Parathyroid adenoma (tissue), 2 donors: ENCODE results near the gene TMEM238L.

Source experiments
- H2AFZ ChIP-seq: fragments of 300-600 bp; sonication (generic); one replicate; pipeline ENCODE4 v1.7.0; 2017; ENCODE audit warnings: antibody characterized with exemption, mild to moderate bottlenecking
- H3K27ac ChIP-seq: fragments of 300-600 bp; sonication (generic); one replicate; pipeline ENCODE4 v1.7.0; 2017
- H3K27me3 ChIP-seq: fragments of 300-600 bp; sonication (generic); one replicate; pipeline ENCODE4 v1.7.0; 2017; ENCODE audit warnings: low read length; ENCODE audit not compliant: control insufficient read depth, insufficient read depth
- H3K36me3 ChIP-seq: fragments of 300-600 bp; sonication (generic); one replicate; pipeline ENCODE4 v1.7.0; 2017; ENCODE audit warnings: low read length; ENCODE audit not compliant: control insufficient read depth, insufficient read depth
- H3K4me1 ChIP-seq: fragments of 300-600 bp; sonication (generic); one replicate; pipeline ENCODE4 v1.7.0; 2017; ENCODE audit warnings: control low read depth
- H3K4me2 ChIP-seq: fragments of 300-600 bp; sonication (generic); one replicate; pipeline ENCODE4 v1.7.0; 2017; ENCODE audit warnings: low read length
- H3K4me3 ChIP-seq: fragments of 300-600 bp; sonication (generic); one replicate; pipeline ENCODE4 v1.7.0; 2017; ENCODE audit warnings: low read depth, low read length
- H3K79me2 ChIP-seq: fragments of 300-600 bp; sonication (generic); one replicate; pipeline ENCODE4 v1.7.0; 2017; ENCODE audit warnings: control low read depth
- H3K9ac ChIP-seq: fragments of 300-600 bp; sonication (generic); one replicate; pipeline ENCODE4 v1.7.0; 2017; ENCODE audit warnings: mild to moderate bottlenecking
- H3K9me3 ChIP-seq: fragments of 300-600 bp; sonication (generic); one replicate; pipeline ENCODE4 v1.7.0; 2017; ENCODE audit warnings: low read length; ENCODE audit not compliant: control insufficient read depth
- CTCF ChIP-seq: fragments of 300-600 bp; sonication (generic); IDR thresholded peaks from one replicate; pipeline ENCODE4 v1.7.0; 2017; ENCODE audit warnings: antibody characterized with exemption, mild to moderate bottlenecking
- donor health status: primary hyperparathyroidism.

Gene TMEM238L

DNA sequence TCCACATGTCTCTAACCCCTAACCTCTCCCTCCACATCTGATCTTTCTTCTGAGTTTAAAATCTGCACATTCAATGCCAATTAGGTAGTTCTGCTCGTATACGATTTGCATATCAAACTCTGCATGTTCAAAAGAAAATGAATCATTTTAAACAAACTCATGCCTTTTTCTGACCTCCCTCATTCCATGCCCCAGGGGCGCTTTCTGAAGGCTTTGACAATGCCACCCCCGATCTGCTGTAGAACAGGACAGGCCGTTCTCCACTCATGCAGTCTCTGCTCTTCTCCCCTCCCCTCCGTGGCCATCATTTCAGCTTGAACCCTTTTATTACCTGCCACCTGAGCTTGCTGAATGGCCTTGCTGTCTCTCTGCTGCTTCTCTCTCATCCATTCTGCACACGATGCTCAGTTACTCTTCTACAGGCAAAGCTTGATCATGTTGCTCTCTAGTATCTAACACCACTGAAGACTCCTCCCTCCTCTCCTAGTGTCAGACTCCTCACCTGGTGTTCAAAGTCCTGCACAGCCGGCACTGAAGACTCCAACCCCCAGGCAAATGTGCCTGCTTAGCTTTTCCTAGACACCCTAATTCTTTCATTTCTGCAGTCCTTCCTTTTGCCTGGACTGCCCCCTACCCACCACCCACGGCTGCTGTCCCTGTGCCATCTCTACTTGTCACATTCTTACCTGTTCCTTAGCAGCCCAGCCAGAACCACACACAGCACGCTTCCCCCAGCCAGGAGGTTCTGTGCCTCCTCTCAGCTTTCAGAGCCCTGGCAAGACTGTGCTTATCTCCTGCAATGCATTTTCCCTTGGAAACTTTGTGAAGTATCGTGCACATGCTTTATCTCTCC, 6.2 kb downstream of the TMEM238L start:
- peak overlapping the region; percentile 27 for H2AFZ ChIP-seq
- H3K27ac ChIP-seq = no peak overlapping the region
- no peak overlapping the region for H3K4me3 ChIP-seq
- no peak for TF ChIP-seq CTCF
- H3K36me3 ChIP-seq = no peaks in the 10 kb centered on the region
- no peak overlapping the region for H3K4me2 ChIP-seq
- H3K27me3 ChIP-seq = no peaks in the 10 kb centered on the region
- no peaks in the 10 kb centered on the region for H3K79me2 ChIP-seq
- H3K4me1 ChIP-seq = peaks cover 7% of the 10 kb centered on the region
- H3K9ac ChIP-seq = no peak overlapping the region
- no peaks in the 10 kb centered on the region for H3K9me3 ChIP-seq

GRCh38 chr17:10793816-10794215, 10.1 kb downstream of the TMEM238L start:
- H3K79me2 ChIP-seq = no peaks in the 10 kb centered on the region
- H3K9ac ChIP-seq = no peak overlapping the region
- H2AFZ ChIP-seq = no peak overlapping the region
- peaks cover 7% of the 10 kb centered on the region for H3K4me1 ChIP-seq
- no peak overlapping the region for H3K27ac ChIP-seq
- TF ChIP-seq CTCF = no peak
- H3K27me3 ChIP-seq = no peaks in the 10 kb centered on the region
- H3K36me3 ChIP-seq = no peaks in the 10 kb centered on the region
- H3K4me3 ChIP-seq = no peak overlapping the region
- H3K4me2 ChIP-seq = no peak overlapping the region
- H3K9me3 ChIP-seq = no peaks in the 10 kb centered on the region

GRCh38 chr17:10793256-10793655, 10.6 kb downstream of the TMEM238L start:
- TF ChIP-seq CTCF = no peak
- Histone ChIP-seq H3K4me1 (peaks cover 4% of the 10 kb centered on the region), H3K4me3 (no peak overlapping the region), H3K9ac (no peak overlapping the region), H3K9me3 (no peaks in the 10 kb centered on the region), H3K4me2 (no peak overlapping the region), H3K79me2 (no peaks in the 10 kb centered on the region), H3K27ac (no peak overlapping the region), H2AFZ (no peak overlapping the region), H3K36me3 (no peaks in the 10 kb centered on the region), H3K27me3 (no peaks in the 10 kb centered on the region)

DNA sequence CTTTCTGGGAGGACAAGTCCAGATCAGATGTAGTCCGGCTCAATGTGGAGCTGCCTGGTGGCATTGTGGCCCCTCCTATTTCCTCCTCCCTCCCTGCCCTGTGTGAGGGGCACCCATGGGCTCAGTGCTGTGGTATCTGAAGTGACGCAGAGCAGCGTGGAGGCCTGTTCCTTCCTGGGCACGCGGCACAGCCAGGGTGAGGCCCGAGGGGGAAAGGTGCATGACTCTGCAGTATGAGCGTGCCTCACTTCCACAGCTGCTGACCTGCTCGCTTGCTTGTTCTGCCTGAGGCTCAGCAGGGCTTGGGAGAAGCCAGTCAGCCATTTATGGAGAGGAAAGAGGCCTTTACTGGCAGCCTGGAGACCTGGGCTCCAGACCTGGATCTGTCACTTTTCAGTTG, 11.7 kb downstream of the TMEM238L start:
- Histone ChIP-seq H3K36me3 (no peaks in the 10 kb centered on the region), H3K27me3 (no peaks in the 10 kb centered on the region), H3K4me2 (no peak overlapping the region), H3K9me3 (no peaks in the 10 kb centered on the region), H3K9ac (no peak overlapping the region), H3K4me1 (no peaks in the 10 kb centered on the region), H3K4me3 (no peak overlapping the region), H3K79me2 (no peaks in the 10 kb centered on the region), H3K27ac (no peak overlapping the region), H2AFZ (no peak overlapping the region)
- TF ChIP-seq CTCF = no peak
